ENCODE data around the gene TFAP2A. TPM values are rescaled to one million over a fixed set of nuclear protein-coding genes. Genes with fewer than 3 reads are reported as not detected.

Gene TFAP2A
- total RNA-seq, 3 donors from 2014 or later, result 25.2 to 46.0 TPM; not detected in 1

GRCh38 chr6:10411971-10412460 lies 2.9 kb downstream of the TFAP2A start:
- Histone ChIP-seq H3K4me3 (peak overlapping the region; percentile 58 to 95 (median 59)), H3K36me3 (no peaks in the 10 kb centered on the region), H3K27me3 (peaks cover 2 to 35% of the 10 kb centered on the region in 2 donors), H3K27ac (peak overlapping the region; percentile 97 to 98), H3K9me3 (no peaks in the 10 kb centered on the region), H3K4me1 (peaks cover 0 to 5% of the 10 kb centered on the region in 2 donors)
- intact Hi-C loops (cut with DNase I; ENCODE audit: low total_unique reads), result no loop called here
- TF ChIP-seq POLR2AphosphoS5 (IDR thresholded peaks at IDR 0.05) (peak; percentile 23 to 80 (median 28)), CTCF (IDR thresholded peaks at IDR 0.05) (no peak), POLR2A (IDR thresholded peaks at IDR 0.05) (peak; percentile 58)
- DNase-seq (ENCODE audit: low spot score in 2 of 2), result peak in 1 of 2 donors; percentile 84

- TF ChIP-seq POLR2AphosphoS5 (IDR thresholded peaks at IDR 0.05) (no peak), CTCF (IDR thresholded peaks at IDR 0.05) (no peak), POLR2A (IDR thresholded peaks at IDR 0.05) (no peak)
- Histone ChIP-seq H3K4me1 (peaks cover 0 to 5% of the 10 kb centered on the region in 2 donors), H3K36me3 (no peaks in the 10 kb centered on the region), H3K27ac (peak overlapping the region; percentile 97 to 98), H3K9me3 (no peaks in the 10 kb centered on the region), H3K27me3 (peaks cover 0 to 28% of the 10 kb centered on the region in 2 donors), H3K4me3 (peak overlapping the region; percentile 58 to 95 (median 59))
- intact Hi-C loops (cut with DNase I; ENCODE audit: low total_unique reads), result no loop called here
- DNase-seq (ENCODE audit: low spot score in 2 of 2), result no peak
These were observed 3.5 kb downstream of the TFAP2A start for GRCh38 chr6:10411131-10411970.

- DNase-seq (ENCODE audit: low spot score in 2 of 2), result no peak
- Histone ChIP-seq H3K27me3 (peaks cover 0 to 21% of the 10 kb centered on the region in 2 donors), H3K9me3 (no peaks in the 10 kb centered on the region), H3K4me3 (peak overlapping the region in 2 of 3 donors; percentile 59 to 95), H3K36me3 (no peaks in the 10 kb centered on the region), H3K27ac (peak overlapping the region; percentile 97 to 98), H3K4me1 (peaks cover 0 to 5% of the 10 kb centered on the region in 2 donors)
- TF ChIP-seq CTCF (IDR thresholded peaks at IDR 0.05), result no peak
- no peak for TF ChIP-seq POLR2A (IDR thresholded peaks at IDR 0.05)
- no peak for TF ChIP-seq POLR2AphosphoS5 (IDR thresholded peaks at IDR 0.05)
- intact Hi-C loops (cut with DNase I; ENCODE audit: low total_unique reads), result no loop called here
These were observed 4.4 kb downstream of the TFAP2A start for GRCh38 chr6:10410207-10411050.

- peak overlapping the region in 2 of 3 donors; percentile 59 to 95 for H3K4me3 ChIP-seq
- intact Hi-C loops (cut with DNase I; ENCODE audit: low total_unique reads), result no loop called here
- H3K36me3 ChIP-seq, result no peaks in the 10 kb centered on the region
- peaks cover 0 to 5% of the 10 kb centered on the region in 2 donors for H3K4me1 ChIP-seq
- H3K9me3 ChIP-seq, result no peaks in the 10 kb centered on the region
- peaks cover 0 to 17% of the 10 kb centered on the region in 2 donors for H3K27me3 ChIP-seq
- H3K27ac ChIP-seq, result peak overlapping the region; percentile 97 to 98
- DNase-seq (ENCODE audit: low spot score in 2 of 2), result no peak
- no peak for TF ChIP-seq POLR2A (IDR thresholded peaks at IDR 0.05)
- no peak for TF ChIP-seq POLR2AphosphoS5 (IDR thresholded peaks at IDR 0.05)
- no peak for TF ChIP-seq CTCF (IDR thresholded peaks at IDR 0.05)
These were observed 5.1 kb downstream of the TFAP2A start for GRCh38 chr6:10409731-10410206.

All from breast epithelium (tissue), 4 donors.